Progenitor cell of endocrine pancreas (in vitro differentiated cells): Measurements from ENCODE around the gene HLA-C. TPM values are rescaled to one million over a fixed set of nuclear protein-coding genes. Genes with fewer than 3 reads are reported as not detected.

Experiments
- DNase-seq: peaks from one replicate; pipeline ENCODE4 v3.0.0; 2021; ENCODE audit warnings: low spot score; ENCODE audit not compliant: unreplicated experiment
- H3K27ac Mint-ChIP-seq: 2 replicates; pipeline ENCODE4 v1.8.0; 2021; ENCODE audit warnings: mild to moderate bottlenecking, moderate library complexity, mixed read lengths
- H3K27me3 Mint-ChIP-seq: 2 replicates; pipeline ENCODE4 v1.8.0; 2021; ENCODE audit warnings: mixed read lengths
- H3K36me3 Mint-ChIP-seq: 2 replicates; pipeline ENCODE4 v1.8.0; 2022; ENCODE audit warnings: mixed read lengths; ENCODE audit not compliant: insufficient read depth
- H3K4me1 Mint-ChIP-seq: 2 replicates; pipeline ENCODE4 v1.8.0; 2021; ENCODE audit warnings: low read depth, mixed read lengths
- H3K4me3 Mint-ChIP-seq: 2 replicates; pipeline ENCODE4 v1.8.0; 2021; ENCODE audit warnings: low read depth, mild to moderate bottlenecking, moderate library complexity, mixed read lengths
- H3K9me3 Mint-ChIP-seq: 2 replicates; pipeline ENCODE4 v1.8.0; 2021; ENCODE audit warnings: low read depth, mixed read lengths
- total RNA-seq: library from RNA; stranded (reverse); gene quantifications from 2 replicates; pipeline ENCODE4 v1.2.1, GENCODE V29; 2021
- TF ChIP-seq, protein P1 (sequence below): fragments of 200-600 bp; sonication (generic); IDR thresholded peaks from one replicate; pipeline ENCODE4 v1.5.0; 2021; ENCODE audit warnings: antibody characterized with exemption, mild to moderate bottlenecking; ENCODE audit not compliant: unreplicated experiment

Gene HLA-C
- total RNA-seq, 1 donor from 2014 or later: 137 TPM

GRCh38 chr6:31308050-31308844, 36.4 kb upstream of the HLA-C start:
- no peaks in the 10 kb centered on the region for H3K9me3 Mint-ChIP-seq
- peak; percentile 10 for DNase-seq
- H3K36me3 Mint-ChIP-seq: no peaks in the 10 kb centered on the region
- H3K4me1 Mint-ChIP-seq: no peaks in the 10 kb centered on the region
- TF ChIP-seq, protein P1, sequence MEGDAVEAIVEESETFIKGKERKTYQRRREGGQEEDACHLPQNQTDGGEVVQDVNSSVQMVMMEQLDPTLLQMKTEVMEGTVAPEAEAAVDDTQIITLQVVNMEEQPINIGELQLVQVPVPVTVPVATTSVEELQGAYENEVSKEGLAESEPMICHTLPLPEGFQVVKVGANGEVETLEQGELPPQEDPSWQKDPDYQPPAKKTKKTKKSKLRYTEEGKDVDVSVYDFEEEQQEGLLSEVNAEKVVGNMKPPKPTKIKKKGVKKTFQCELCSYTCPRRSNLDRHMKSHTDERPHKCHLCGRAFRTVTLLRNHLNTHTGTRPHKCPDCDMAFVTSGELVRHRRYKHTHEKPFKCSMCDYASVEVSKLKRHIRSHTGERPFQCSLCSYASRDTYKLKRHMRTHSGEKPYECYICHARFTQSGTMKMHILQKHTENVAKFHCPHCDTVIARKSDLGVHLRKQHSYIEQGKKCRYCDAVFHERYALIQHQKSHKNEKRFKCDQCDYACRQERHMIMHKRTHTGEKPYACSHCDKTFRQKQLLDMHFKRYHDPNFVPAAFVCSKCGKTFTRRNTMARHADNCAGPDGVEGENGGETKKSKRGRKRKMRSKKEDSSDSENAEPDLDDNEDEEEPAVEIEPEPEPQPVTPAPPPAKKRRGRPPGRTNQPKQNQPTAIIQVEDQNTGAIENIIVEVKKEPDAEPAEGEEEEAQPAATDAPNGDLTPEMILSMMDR: no peak
- H3K27ac Mint-ChIP-seq: no peak overlapping the region
- peaks cover 17% of the 10 kb centered on the region for H3K27me3 Mint-ChIP-seq
- H3K4me3 Mint-ChIP-seq: no peak overlapping the region

GRCh38 chr6:31307669-31308049, 35.8 kb upstream of the HLA-C start:
- H3K4me1 Mint-ChIP-seq: no peaks in the 10 kb centered on the region
- H3K27ac Mint-ChIP-seq: no peak overlapping the region
- H3K4me3 Mint-ChIP-seq: no peak overlapping the region
- no peak for DNase-seq
- no peaks in the 10 kb centered on the region for H3K36me3 Mint-ChIP-seq
- TF ChIP-seq, protein P1: no peak
- H3K9me3 Mint-ChIP-seq: no peaks in the 10 kb centered on the region
- H3K27me3 Mint-ChIP-seq: peaks cover 15% of the 10 kb centered on the region

DNA sequence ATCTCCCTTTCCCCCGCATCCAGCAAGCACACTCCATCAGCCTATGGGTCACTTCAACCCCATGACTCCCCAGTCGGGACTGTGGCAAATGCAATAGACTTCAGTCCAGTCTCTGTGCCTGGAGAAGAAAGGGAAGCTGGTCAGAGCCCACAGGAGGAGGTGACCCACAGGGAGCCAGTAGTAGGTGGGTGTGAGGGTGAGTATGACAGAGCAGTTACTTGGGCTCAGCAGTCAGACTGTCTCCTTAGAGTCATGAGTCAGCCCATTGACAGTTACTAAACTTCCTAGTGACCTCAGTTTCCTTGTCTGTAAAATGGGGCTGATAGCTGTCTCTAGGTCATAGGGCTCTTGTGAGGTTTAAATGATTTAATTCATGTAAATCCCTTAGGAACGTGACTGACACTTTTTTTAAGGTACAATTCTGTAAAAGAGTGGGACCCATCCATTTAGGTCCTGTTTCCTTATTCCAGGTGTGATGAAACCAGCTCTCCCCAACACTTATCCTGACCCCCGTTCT, 33.9 kb upstream of the HLA-C start:
- TF ChIP-seq, protein P1: no peak
- Mint-ChIP-seq H3K4me3 (no peak overlapping the region), H3K9me3 (no peaks in the 10 kb centered on the region), H3K36me3 (no peaks in the 10 kb centered on the region), H3K27me3 (peaks cover 17% of the 10 kb centered on the region), H3K4me1 (no peaks in the 10 kb centered on the region), H3K27ac (no peak overlapping the region)
- DNase-seq: no peak

GRCh38 chr6:31304683-31305082, 32.8 kb upstream of the HLA-C start:
- peaks cover 24% of the 10 kb centered on the region for H3K27me3 Mint-ChIP-seq
- TF ChIP-seq, protein P1: no peak
- no peak for DNase-seq
- H3K36me3 Mint-ChIP-seq: no peaks in the 10 kb centered on the region
- H3K4me1 Mint-ChIP-seq: no peaks in the 10 kb centered on the region
- no peak overlapping the region for H3K4me3 Mint-ChIP-seq
- H3K27ac Mint-ChIP-seq: no peak overlapping the region
- no peaks in the 10 kb centered on the region for H3K9me3 Mint-ChIP-seq

GRCh38 chr6:31300797-31301196, 28.9 kb upstream of the HLA-C start:
- Mint-ChIP-seq H3K4me3 (no peak overlapping the region), H3K27me3 (peaks cover 35% of the 10 kb centered on the region), H3K4me1 (no peaks in the 10 kb centered on the region), H3K9me3 (no peaks in the 10 kb centered on the region), H3K36me3 (no peaks in the 10 kb centered on the region), H3K27ac (no peak overlapping the region)
- TF ChIP-seq, protein P1: no peak
- DNase-seq: no peak
